ENCODE measurements around the gene ACTC1.

ACTC1 gene

GRCh38 chr15:34757262-34757661, 38.1 kb downstream of the ACTC1 start:
- no peaks in the 10 kb centered on the region for H3K36me3 ChIP-seq (ENCODE audit: control insufficient read depth in 2 of 2, insufficient read depth in 1 of 2, low read length in 2 of 2)
- POLR2A ChIA-PET = no interaction called here
- no peak overlapping the region for H3K4me3 ChIP-seq (ENCODE audit: low read depth, low read length)
- CTCF ChIA-PET = interaction anchor here (0.6 to 1.0 kb wide), 3 partner anchors 13 to 296 kb away, joined by 3 to 6 read pairs (median 3); no protein-coding TSS in a partner anchor
- H3K9me3 ChIP-seq (ENCODE audit: control insufficient read depth, insufficient read depth, low read depth, low read length) = no peaks in the 10 kb centered on the region
- no peak overlapping the region for H3K27ac ChIP-seq (ENCODE audit: extremely low read depth, low read depth, low read length)
- no peak for TF ChIP-seq BCL11A (tag by site-specific recombination; IDR thresholded peaks at IDR 0.05; ENCODE audit: low read depth)
- TF ChIP-seq ZNF621 (tag by site-specific recombination; IDR thresholded peaks at IDR 0.05) = no peak
- TF ChIP-seq ZNF624 (tag by site-specific recombination; IDR thresholded peaks at IDR 0.05) = no peak
- TF ChIP-seq ZNF311 (tag by site-specific recombination; IDR thresholded peaks at IDR 0.05; ENCODE audit: borderline replicate concordance) = no peak
- TF ChIP-seq ZNF843 (tag by site-specific recombination; IDR thresholded peaks at IDR 0.05) = no peak
- no peak for TF ChIP-seq SETDB1 (IDR thresholded peaks at IDR 0.05; ENCODE audit: insufficient read length, low read length)
- no peak for TF ChIP-seq ZNF623 (tag by site-specific recombination; IDR thresholded peaks at IDR 0.05)
- H3K4me1 ChIP-seq (ENCODE audit: control insufficient read depth, insufficient read depth, low read length) = no peaks in the 10 kb centered on the region

GRCh38 chr15:34755419-34755773, 40.0 kb downstream of the ACTC1 start:
- Histone ChIP-seq H3K4me1 (ENCODE audit: control insufficient read depth, insufficient read depth, low read length) (no peaks in the 10 kb centered on the region), H3K4me3 (ENCODE audit: low read depth, low read length) (no peak overlapping the region), H3K9me3 (ENCODE audit: control insufficient read depth, insufficient read depth, low read depth, low read length) (no peaks in the 10 kb centered on the region), H3K36me3 (ENCODE audit: control insufficient read depth in 2 of 2, insufficient read depth in 1 of 2, low read length in 2 of 2) (no peaks in the 10 kb centered on the region), H3K27ac (ENCODE audit: extremely low read depth, low read depth, low read length) (no peak overlapping the region)
- POLR2A ChIA-PET = no interaction called here
- CTCF ChIA-PET = no interaction called here
- TF ChIP-seq ZNF221 (tag by site-specific recombination; IDR thresholded peaks at IDR 0.05; ENCODE audit: borderline replicate concordance) = no peak

GRCh38 chr15:34754674-34755418, 40.5 kb downstream of the ACTC1 start, which contains the start of gene GJD2:
Gene GJD2, minus strand, starts transcription at chr15:34754998. Its CDS starts 510 bp downstream, at chr15:34754488.
- Histone ChIP-seq H3K4me3 (ENCODE audit: low read depth, low read length) (peak within 1 kb of the TSS; percentile 26), H3K9me3 (ENCODE audit: control insufficient read depth, insufficient read depth, low read depth, low read length) (no peaks in the 10 kb centered on the region), H3K36me3 (ENCODE audit: control insufficient read depth in 2 of 2, insufficient read depth in 1 of 2, low read length in 2 of 2) (no peaks in the 10 kb centered on the region), H3K4me1 (ENCODE audit: control insufficient read depth, insufficient read depth, low read length) (no peaks in the 10 kb centered on the region), H3K27ac (ENCODE audit: extremely low read depth, low read depth, low read length) (no peak within 1 kb of the TSS)
- CTCF ChIA-PET = no interaction called here
- POLR2A ChIA-PET = no interaction called here
- TF ChIP-seq ZNF280D (tag by site-specific recombination; IDR thresholded peaks at IDR 0.05) (no peak), INSM2 (tag by site-specific recombination; IDR thresholded peaks at IDR 0.05) (no peak), ZNF311 (tag by site-specific recombination; IDR thresholded peaks at IDR 0.05; ENCODE audit: borderline replicate concordance) (no peak), ZNF561 (tag by site-specific recombination; IDR thresholded peaks at IDR 0.05; ENCODE audit: borderline replicate concordance) (no peak), ZFP41 (tag by site-specific recombination; IDR thresholded peaks at IDR 0.05; ENCODE audit: borderline replicate concordance) (no peak), ZNF473 (tag by site-specific recombination; IDR thresholded peaks at IDR 0.05) (no peak), CTCF (tag by site-specific recombination; IDR thresholded peaks at IDR 0.05) (0 out of 2 replicates have a peak, but pooled peaks have one; percentile 11), PRDM10 (tag by site-specific recombination; IDR thresholded peaks at IDR 0.05) (peak; percentile 51; the same call in 1 of the 2 replicates), ZNF350 (tag by site-specific recombination; IDR thresholded peaks at IDR 0.05) (no peak), ZNF335 (tag by site-specific recombination; conservative IDR thresholded peaks at IDR 0.05) (peak; percentile 43), ZBTB17 (tag by site-specific recombination; IDR thresholded peaks at IDR 0.05) (peak; percentile 30; the same call in 1 of the 2 replicates), ZNF169 (tag by site-specific recombination; IDR thresholded peaks at IDR 0.05) (no peak), ZBTB20 (tag by site-specific recombination; IDR thresholded peaks at IDR 0.05) (peak; percentile 48; the same call in 1 of the 2 replicates), ZNF121 (tag by site-specific recombination; IDR thresholded peaks at IDR 0.05) (no peak)

All from HEK293 (cell line).